Renal cortex interstitium (tissue), 15 donors: Measurements from ENCODE around the gene C5orf22. TPM values are rescaled to one million over a fixed set of nuclear protein-coding genes. Genes with fewer than 3 reads are reported as not detected.

Experiments used
- DNase-seq, 11 donors: peaks; one replicate each; pipeline ENCODE4 v3.0.0-alpha.2; 2013; ENCODE audit warnings: low read depth in 9 of 11, low spot score in 4 of 11; ENCODE audit errors: extremely low read depth in 1 of 11
- long read RNA-seq, 16 experiments: transcript quantifications; one replicate each; lab custom pipeline, GENCODE V29; 2026
- polyA plus RNA-seq, 3 donors: library from polyadenylated mRNA; unstranded; fragments of 120-200 nt; gene quantifications; one replicate each; pipeline ENCODE4 v1.2.1, GENCODE V29; 2013; ENCODE audit not compliant: insufficient read length in 3 of 3

C5orf22 gene
- 10 to 100 TPM; 26.7 to 30.7 (median 29.7) TPM for polyA plus RNA-seq
- long read RNA-seq, donor 1, partial matches to known transcripts: 0 of 2 reads
- long read RNA-seq, donor 1, other reads (novel, unspliced or antisense): 0 of 2 reads
- long read RNA-seq, donor 2, partial matches to known transcripts: 0 of 4 reads
- long read RNA-seq, donor 2, other reads (novel, unspliced or antisense): 0 of 4 reads
- long read RNA-seq, donor 3, transcript C5orf22-201 (9 exons, 3,612 nt): major isoform, 5 of 5 reads
- long read RNA-seq, donor 3, partial matches to known transcripts: 0 of 5 reads
- long read RNA-seq, donor 3, other reads (novel, unspliced or antisense): 0 of 5 reads
- long read RNA-seq, donor 4, partial matches to known transcripts: 0 of 4 reads
- long read RNA-seq, donor 4, other reads (novel, unspliced or antisense): 0 of 4 reads
- long read RNA-seq, donor 5: 0 reads
- long read RNA-seq, donor 6, transcript C5orf22-201 (9 exons, 3,612 nt): major isoform, 6 of 6 reads
- long read RNA-seq, donor 6, partial matches to known transcripts: 0 of 6 reads
- long read RNA-seq, donor 6, other reads (novel, unspliced or antisense): 0 of 6 reads
- long read RNA-seq, donor 7, partial matches to known transcripts: 0 of 3 reads
- long read RNA-seq, donor 7, other reads (novel, unspliced or antisense): 0 of 3 reads
- long read RNA-seq, donor 8: 0 reads
- long read RNA-seq, donor 9, partial matches to known transcripts: 0 of 4 reads
- long read RNA-seq, donor 9, other reads (novel, unspliced or antisense): 0 of 4 reads
- long read RNA-seq, donor 10, partial matches to known transcripts: 0 of 2 reads
- long read RNA-seq, donor 10, other reads (novel, unspliced or antisense): 0 of 2 reads
- long read RNA-seq, donor 11, transcript C5orf22-201 (9 exons, 3,612 nt): major isoform, 6 of 7 reads
- long read RNA-seq, donor 11, partial matches to known transcripts: 0 of 7 reads
- long read RNA-seq, donor 11, other reads (novel, unspliced or antisense): 0 of 7 reads
- long read RNA-seq, donor 12, partial matches to known transcripts: 0 of 1 reads
- long read RNA-seq, donor 12, other reads (novel, unspliced or antisense): 0 of 1 reads
- long read RNA-seq, donor 13: 0 reads
- long read RNA-seq, donor 14, partial matches to known transcripts: 0 of 3 reads
- long read RNA-seq, donor 14, other reads (novel, unspliced or antisense): 0 of 3 reads
- long read RNA-seq, donor 15, partial matches to known transcripts: 0 of 1 reads
- long read RNA-seq, donor 15, other reads (novel, unspliced or antisense): 0 of 1 reads
- long read RNA-seq, donor 16, transcript C5orf22-201 (9 exons, 3,612 nt): major isoform, 10 of 12 reads
- long read RNA-seq, donor 16, partial matches to known transcripts: 0 of 12 reads
- long read RNA-seq, donor 16, other reads (novel, unspliced or antisense): 0 of 12 reads

DNA sequence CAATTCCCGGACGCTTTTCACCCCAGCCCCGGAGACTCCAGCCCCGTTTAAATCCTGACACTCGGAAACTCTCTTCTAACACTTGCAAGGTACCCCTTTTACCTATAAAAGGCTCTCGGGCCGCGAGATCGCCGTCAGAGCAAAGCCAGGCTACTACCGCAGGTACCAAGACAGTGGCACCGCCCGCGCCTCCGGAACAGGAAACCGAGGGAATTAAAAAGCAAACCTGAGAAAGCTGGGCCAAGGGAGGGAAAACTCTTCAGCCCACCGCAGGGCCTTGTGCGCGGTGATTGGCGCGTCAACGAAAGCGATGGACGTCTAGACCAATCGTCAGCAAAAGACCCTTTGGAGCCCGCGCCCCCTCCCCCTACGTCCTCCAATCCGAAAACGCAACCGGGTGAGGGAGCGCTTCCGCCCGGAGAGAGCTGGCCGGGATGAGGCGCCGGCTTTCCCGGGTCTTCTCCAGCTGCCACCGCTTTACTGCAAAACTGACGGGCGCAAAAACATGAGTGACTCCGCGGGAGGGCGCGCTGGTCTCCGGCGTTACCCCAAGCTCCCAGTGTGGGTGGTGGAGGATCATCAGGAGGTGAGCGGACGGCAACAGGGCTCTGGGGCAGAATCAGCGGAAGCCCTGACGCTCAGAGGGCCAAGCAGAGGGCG is at the start of gene C5orf22, which contains the start of gene DROSHA:
Gene C5orf22 (plus strand): TSS at position 414 of the 660 bp plus-strand sequence. CDS start 92 bp downstream, at position 506.
Gene DROSHA (minus strand): TSS at position 206 of the 660 bp plus-strand sequence. CDS start 3,034 bp downstream, outside the sequence.
- peak; percentile 85 to 97 (median 93) for DNase-seq

DNA sequence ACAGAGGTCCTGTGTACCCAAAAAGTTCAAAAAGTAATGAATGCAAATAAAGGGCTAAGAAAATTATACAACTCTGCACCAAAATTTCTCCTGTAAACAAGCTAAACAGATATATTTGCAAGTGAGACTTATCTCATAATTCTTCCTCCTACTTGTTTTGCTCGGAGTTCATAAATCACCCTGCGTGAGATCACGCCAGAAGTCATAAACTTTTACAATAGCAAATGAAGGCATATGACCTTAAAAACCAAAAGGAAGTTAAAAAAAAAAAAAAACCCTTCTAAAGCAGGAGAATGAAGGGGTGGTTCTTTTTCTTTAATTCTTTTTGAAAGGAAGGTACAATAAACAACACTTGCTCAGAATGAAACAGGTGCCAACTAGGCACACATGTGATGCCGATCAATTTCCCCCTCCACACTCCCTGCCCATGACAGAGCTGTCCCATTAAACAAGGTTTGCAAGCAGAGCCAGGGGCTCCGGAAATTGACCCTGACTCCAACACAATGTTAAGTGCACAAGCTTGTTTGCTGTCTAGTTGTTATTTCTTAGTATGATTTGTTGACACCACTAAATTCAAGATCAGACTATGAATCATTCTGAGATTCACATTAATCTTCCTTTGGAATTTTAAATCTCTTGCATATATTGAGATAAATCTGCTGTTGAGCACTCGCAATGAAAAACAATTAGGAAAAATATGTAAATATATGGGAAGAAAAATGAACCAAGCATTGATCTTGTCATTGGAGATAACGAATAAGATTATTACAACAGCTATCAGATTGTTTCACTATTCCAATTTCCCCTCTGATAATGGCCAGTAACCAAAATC is 46.5 kb upstream of the C5orf22 start:
- DNase-seq: peak in 8 of 11 donors; percentile 12 to 49 (median 32)

DNA sequence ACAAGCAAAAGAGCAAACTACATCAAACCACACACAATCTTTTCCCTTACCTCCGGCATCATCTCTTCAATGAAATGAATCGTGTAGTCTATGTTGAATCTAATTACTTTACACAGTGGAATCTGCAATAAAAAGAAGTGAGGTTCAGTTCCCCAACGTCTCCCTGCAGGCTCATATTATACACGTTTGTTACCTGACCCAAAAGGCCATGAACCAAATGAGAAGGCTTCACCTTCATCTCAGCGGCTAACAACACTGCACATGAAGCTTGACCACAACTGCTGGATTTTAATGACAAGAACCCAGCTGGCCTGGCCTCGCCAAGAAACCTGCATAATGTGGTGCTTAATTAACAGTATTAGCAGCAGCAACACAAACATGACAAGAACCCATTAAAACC is 45.7 kb upstream of the C5orf22 start:
- peak in 2 of 11 donors; percentile 27 to 34 for DNase-seq

DNA sequence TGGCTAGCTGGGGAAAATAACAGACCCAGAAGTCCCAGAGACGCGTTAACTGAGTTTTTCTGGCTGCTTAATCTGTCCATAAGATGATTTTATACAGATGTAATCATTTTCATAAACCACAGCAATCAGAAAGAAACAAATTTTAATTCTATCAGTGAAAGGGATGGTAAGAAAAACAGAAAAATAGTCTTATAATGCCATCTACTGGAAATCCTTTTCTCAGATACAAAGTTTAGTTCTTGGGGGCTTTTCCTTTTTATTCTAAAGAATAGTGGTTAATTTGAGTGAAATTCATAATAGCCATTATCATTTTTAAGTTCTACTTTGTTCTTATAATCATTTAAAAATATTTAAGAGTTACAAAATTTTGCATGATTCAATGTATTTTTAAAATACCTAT is 44.6 kb upstream of the C5orf22 start:
- no peak for DNase-seq

DNA sequence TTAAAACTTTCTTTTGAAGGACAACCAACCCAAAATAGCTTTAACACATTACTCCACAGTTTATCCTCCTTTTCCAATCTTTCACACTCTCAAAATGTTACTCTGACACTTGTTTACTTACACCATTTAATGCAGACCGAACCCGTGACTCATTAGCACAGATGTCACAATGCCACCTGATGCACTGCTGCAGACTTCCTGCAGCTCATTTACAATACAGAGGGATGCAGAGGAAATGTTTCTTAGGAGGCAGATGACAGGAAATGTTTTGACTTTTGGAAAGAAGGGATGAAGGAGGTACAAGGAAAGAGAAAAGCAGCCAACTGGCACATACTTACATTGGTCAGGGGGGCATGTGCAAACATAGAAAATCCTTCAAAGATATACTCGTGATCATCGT is 39.2 kb upstream of the C5orf22 start:
- DNase-seq: no peak

DNA sequence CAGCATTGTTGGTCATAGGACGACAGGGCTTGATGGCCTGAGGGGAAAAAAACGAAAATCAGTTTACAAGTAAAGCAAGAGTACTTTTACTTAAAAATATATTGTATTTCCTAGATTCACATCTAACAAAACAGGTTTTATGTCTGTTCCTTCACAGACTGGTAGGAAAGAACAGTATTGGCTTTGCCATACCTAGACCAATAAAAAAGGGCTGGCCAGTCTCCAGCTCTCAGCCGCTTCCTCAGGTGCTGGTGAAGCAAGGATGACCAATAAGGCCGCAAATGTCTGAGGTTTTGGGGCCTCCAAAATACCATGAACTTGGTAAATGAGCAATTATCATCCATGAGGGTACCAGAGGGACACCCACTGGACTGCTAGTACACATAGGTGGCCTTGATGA is 36.8 kb upstream of the C5orf22 start:
- DNase-seq: no peak

DNA sequence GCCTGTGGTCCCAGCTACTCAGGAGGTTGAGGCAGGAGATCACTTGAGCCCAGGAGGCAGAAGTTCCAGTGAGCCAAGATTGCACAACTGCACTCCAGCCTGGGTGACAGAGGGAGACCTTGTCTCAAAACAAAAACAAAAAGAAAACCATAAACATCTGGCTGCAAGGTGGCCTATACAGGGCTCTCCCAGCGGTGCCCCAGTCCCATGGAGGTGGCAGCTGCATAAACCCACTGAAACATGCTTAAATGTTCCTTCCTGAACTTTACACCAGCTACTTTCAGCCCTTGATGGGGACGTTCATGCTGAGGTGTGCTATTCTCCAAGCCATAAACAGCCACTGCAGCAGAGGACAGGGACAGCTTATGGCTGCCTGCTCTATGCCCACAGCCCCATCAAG is 35.8 kb upstream of the C5orf22 start:
- DNase-seq: no peak

DNA sequence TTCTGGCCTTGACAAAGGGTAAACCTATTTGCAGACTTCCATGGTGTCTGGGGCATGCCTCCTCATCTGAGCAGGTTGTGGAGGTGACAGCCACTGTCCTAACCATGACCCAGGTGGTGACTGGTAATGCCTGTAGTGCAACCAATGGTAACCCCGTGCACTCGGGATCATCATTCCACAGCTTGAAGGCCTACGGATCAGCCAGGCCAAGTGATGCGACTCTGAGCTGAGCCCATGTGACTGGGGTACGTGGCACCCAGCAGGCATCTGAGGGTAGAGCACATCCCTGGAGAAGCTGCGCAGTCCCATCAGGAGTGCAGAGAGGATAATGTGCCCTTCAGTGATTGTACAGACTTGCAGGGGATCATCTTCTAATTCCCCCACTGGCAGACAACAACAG is 35.2 kb upstream of the C5orf22 start:
- DNase-seq: no peak

DNA sequence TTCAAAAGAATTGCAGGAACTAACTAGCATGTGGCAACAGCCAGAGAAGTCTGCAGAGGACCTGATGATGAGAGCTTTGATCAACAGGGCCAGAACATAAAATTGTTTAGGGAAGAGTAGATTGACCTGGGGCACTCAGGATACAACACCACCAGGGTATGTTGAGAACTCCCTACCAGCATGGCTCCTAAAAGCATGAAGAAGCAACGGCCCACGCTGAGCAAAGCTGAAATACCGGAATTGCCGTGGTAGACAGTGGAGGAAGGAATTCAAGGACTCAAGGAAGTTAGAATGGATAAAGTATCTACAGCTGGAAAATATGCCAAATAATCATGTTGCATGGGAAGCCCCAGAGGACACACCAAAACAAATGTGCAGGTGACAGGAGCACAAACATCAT is 31.8 kb upstream of the C5orf22 start:
- no peak for DNase-seq

DNA sequence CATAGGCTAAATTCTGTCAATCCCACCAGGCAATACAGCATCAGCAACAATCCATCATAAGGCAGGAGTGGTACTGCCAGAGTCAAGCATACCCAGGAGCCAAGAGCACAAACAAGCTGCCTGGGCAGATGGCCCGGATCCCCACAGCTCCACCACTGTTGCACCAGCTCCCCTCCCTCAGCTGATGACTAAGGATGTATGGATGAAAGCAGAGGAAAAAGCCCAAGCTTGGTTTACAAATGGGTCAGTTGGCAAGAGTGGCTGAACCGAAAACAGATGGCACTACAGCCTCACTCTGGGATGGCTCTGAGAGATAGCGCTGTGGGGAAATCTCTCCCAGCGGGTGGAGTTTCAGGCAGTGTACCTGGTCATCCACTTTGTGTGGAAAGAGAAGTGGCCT is 29.6 kb upstream of the C5orf22 start:
- DNase-seq: no peak

DNA sequence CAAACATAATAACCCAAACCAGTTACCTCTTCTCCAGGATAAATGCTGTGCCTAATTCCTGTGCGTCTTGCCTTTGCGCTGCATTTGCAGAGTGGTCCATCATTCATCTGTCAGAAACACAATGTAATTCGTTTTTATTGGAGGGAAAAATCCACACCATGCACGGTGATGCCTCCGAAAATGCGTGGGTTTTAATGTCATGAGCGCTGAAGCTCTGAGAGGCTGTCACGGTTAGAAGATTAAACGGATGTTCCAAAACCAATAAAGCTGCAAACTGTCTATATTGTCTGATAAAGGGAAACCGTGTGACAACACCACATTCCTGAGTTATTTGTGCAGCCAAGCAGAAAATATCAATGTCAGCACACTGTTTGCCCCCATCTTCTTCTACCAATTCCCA is 27.6 kb upstream of the C5orf22 start:
- no peak for DNase-seq

DNA sequence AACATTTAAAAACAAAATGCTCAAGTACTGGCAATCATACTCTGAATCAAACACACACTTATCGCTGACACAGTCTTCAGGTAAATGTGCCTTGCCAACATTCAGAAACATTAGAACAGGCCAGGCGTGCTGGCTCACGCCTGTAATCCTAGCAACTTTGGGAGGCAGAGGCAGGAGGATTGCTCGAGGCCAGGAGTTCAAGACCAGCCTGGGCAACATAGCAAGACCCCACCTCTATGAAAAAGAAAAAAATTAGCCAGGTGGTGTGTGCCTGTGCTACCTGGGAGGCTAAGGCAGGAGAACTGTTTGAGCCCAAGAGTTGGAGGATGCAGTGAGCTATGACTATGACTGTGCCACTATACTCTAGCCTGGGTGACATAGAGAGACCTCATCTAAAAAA is 20.8 kb upstream of the C5orf22 start:
- DNase-seq: no peak

DNA sequence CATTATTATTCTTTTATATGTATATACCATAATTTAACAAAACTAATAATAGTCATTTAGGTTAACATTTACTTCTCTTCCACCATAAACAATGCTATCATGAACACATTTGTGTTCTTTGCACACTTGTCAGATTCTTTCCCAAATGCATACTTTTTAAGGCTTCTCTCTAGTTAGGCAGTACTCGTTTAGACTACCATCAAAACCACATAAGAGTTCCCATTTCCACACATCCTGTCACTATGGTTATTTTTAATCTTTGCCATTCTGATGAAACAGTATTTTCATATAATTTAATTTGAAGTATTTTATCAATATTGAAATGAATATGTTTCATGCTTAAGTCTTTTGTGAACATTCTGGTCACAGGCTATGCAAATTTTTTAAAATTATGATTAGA is 15.3 kb upstream of the C5orf22 start:
- DNase-seq: no peak

DNA sequence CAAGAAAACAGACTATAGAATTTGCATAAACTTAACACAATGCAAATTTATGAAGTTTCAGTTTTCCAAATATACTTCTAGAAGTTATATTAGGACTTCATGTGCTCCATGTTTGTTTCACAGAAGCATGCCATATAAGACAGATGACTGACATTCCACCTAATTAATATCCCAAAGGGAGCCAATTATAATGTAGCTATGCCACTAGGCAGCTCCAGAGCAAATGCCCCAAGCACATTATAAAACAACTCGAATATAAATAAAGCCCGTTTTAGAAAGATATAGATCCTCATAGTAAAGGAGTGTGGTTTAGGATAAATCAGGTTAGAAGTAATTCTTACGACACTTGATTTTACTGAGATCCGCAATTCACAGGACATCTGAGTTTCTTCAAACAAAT is 9.1 kb upstream of the C5orf22 start:
- no peak for DNase-seq

DNA sequence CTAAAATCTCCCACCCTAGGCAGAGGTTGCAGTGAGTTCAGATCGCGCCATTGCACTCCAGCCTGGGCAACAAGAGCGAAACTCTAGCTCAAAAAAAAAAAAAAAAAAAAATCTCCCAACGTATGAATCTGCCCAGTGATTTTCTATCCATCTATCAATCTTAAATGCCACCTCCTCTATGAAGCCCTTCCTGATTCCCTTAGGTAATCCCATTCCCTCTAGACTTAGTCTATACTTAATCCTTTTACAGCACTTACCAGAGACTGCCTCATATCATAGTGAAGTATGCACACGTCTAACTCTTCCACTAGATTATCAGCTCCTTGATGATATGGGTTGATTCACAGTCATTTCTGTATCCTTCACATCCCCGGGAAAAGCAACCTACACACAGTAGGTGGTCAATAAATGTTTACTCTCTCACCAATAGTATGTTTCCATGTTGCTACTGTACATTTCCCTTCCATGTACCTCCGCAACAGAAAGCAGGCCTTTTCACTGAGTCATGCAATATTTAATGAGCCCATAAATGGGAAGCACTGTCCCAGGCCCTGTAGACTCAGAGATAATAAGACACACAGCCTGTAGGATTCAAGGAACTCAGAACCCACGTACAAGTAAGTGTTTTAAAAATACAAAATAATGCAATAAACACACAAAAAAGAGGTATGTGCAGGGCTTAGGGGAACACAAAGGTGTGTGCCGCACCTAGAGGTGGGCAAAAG is 1.4 kb upstream of the C5orf22 start:
- DNase-seq: no peak

DNA sequence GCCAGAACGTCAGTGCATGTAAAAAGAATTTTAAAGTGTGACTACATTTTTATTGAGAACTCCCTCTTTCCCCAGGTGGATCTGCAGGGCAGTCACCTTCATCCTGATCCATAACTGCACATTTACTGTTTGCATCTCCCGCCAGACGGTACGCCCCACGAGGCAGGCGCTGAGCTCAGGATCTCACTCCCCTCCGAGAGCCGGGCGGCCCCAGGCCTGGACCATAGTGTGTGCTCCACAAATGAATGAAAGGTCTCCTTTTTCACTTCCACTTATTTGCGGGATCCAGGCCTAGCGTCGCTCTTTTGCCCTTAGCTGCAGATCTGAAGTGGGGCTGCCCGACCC is 586 bp upstream of the C5orf22 start:
- DNase-seq: peak in 5 of 11 donors; percentile 0 to 5 (median 1)

DNA sequence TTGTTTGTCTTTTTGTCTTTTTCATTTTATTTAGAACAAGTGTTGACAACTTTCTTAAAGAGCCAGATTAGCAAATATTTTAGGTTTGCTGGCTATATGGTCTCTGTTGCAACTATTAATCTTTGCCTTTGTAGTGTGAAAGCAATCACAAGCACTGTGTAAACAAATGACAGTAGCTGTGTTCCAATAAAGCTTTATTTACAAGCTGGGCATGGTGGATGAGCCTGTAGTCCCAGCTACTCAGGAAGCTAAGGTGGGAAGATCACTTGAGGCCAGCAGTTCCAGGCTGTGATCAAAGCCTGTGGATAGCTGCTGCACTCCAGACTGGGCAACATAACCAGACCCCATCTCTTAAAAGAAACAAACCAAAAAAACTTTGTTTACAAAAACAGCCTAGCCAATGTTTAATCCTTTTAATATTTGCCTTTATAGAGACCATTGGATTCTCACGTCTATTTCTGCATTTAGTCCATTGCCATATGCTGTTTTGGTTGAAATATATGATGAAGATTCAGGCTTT is 2.5 kb downstream of the C5orf22 start:
- no peak for DNase-seq
